ENCODE measurements around the gene NBL1.

The NBL1 gene

GRCh38 chr1:19643602-19644394 is at the start of gene NBL1:
NBL1 (plus strand) TSS chr1:19644311; CDS start chr1:19655031, 10,720 bp downstream.
- peak; percentile 78 for DNase-seq

GRCh38 chr1:19596065-19596713 is 47.9 kb upstream of the NBL1 start:
- no peak for DNase-seq

GRCh38 chr1:19596714-19597495 is 47.2 kb upstream of the NBL1 start:
- peak; percentile 98 for DNase-seq

GRCh38 chr1:19597496-19598309 is 46.4 kb upstream of the NBL1 start:
- no peak for DNase-seq

GRCh38 chr1:19599810-19600209 is 44.3 kb upstream of the NBL1 start:
- DNase-seq = no peak

GRCh38 chr1:19602486-19602885 is 41.6 kb upstream of the NBL1 start:
- DNase-seq = no peak

- no peak for DNase-seq
Observed at GRCh38 chr1:19605967-19606366, 38.1 kb upstream of the NBL1 start.

GRCh38 chr1:19606817-19607642 is 37.1 kb upstream of the NBL1 start:
- DNase-seq = peak; percentile 53

GRCh38 chr1:19608232-19608631 is 35.9 kb upstream of the NBL1 start:
- no peak for DNase-seq

GRCh38 chr1:19610282-19610981 is 33.7 kb upstream of the NBL1 start:
- no peak for DNase-seq

GRCh38 chr1:19612530-19612929 is 31.6 kb upstream of the NBL1 start:
- no peak for DNase-seq

GRCh38 chr1:19613171-19613703 is 30.9 kb upstream of the NBL1 start:
- no peak for DNase-seq

- DNase-seq = no peak
Observed at GRCh38 chr1:19615438-19615837, 28.7 kb upstream of the NBL1 start.

GRCh38 chr1:19616489-19616888 is 27.6 kb upstream of the NBL1 start:
- DNase-seq = no peak

GRCh38 chr1:19617376-19617775 is 26.7 kb upstream of the NBL1 start:
- no peak for DNase-seq

- DNase-seq = no peak
Observed at GRCh38 chr1:19618428-19618827, 25.7 kb upstream of the NBL1 start.

GRCh38 chr1:19619697-19620384 is 24.3 kb upstream of the NBL1 start:
- no peak for DNase-seq

- DNase-seq = no peak
Observed at GRCh38 chr1:19620786-19621185, 23.3 kb upstream of the NBL1 start.

- no peak for DNase-seq
Observed at GRCh38 chr1:19621274-19621950, 22.7 kb upstream of the NBL1 start.

- DNase-seq = no peak
Observed at GRCh38 chr1:19622204-19622603, 21.9 kb upstream of the NBL1 start.

Data from stimulated activated CD8-positive, alpha-beta memory T cell treated with anti-CD3 and anti-CD28 coated beads, Interleukin-4, amount 100 ng/mL, for 48 hours (primary cell).